Right renal cortex interstitium (tissue), 3 donors: ENCODE measurements around the gene ACLY. TPM values are rescaled to one million over a fixed set of nuclear protein-coding genes. Genes with fewer than 3 reads are reported as not detected.
A peak's percentile ranks its signal among the peaks of the same experiment; 100 is the strongest.

Experiments used
- DNase-seq, 3 donors: peaks; one replicate each; pipeline ENCODE4 v3.0.0-alpha.2; 2013; ENCODE audit warnings: low read depth in 3 of 3, low spot score in 2 of 3
- polyA plus RNA-seq, 3 donors: library from polyadenylated mRNA; unstranded; fragments of 120-200 nt; gene quantifications; one replicate each; pipeline ENCODE4 v1.2.1, GENCODE V29; 2013; ENCODE audit not compliant: insufficient read length in 3 of 3

The ACLY gene
- 10 to 100 TPM; 80.8 to 94.8 (median 86.0) TPM for polyA plus RNA-seq

GRCh38 chr17:41918314-41919164 lies at the start of gene ACLY:
Gene ACLY, minus strand, starts transcription at chr17:41918951. Its CDS starts 5,078 bp downstream, at chr17:41913873.
- peak; percentile 87 to 96 (median 89) for DNase-seq

GRCh38 chr17:41967921-41968578 lies 49.3 kb upstream of the ACLY start:
- DNase-seq = no peak

GRCh38 chr17:41967141-41967920 lies 48.6 kb upstream of the ACLY start:
- no peak for DNase-seq

GRCh38 chr17:41966463-41967140 lies 47.9 kb upstream of the ACLY start, which contains the start of gene CNP:
Gene CNP, plus strand, starts transcription at chr17:41966795. Its CDS starts 90 bp downstream, at chr17:41966885.
- peak; percentile 60 to 78 (median 74) for DNase-seq

- DNase-seq = no peak
Measured at GRCh38 chr17:41965694-41966462, 47.1 kb upstream of the ACLY start.

GRCh38 chr17:41962768-41963434 lies 44.1 kb upstream of the ACLY start:
- peak in 1 of 3 donors; percentile 41 for DNase-seq

GRCh38 chr17:41962111-41962510 lies 43.4 kb upstream of the ACLY start:
- DNase-seq = no peak

- no peak for DNase-seq
Measured at GRCh38 chr17:41959336-41960095, 40.8 kb upstream of the ACLY start.

GRCh38 chr17:41959030-41959335 lies 40.2 kb upstream of the ACLY start:
- no peak for DNase-seq

GRCh38 chr17:41957869-41958439 lies 39.2 kb upstream of the ACLY start:
- no peak for DNase-seq

- DNase-seq = no peak
Measured at GRCh38 chr17:41957031-41957868, 38.5 kb upstream of the ACLY start.

- DNase-seq = no peak
Measured at GRCh38 chr17:41956522-41956921, 37.8 kb upstream of the ACLY start.

- DNase-seq = no peak
Measured at GRCh38 chr17:41948762-41949460, 30.2 kb upstream of the ACLY start.

- DNase-seq = no peak
Measured at GRCh38 chr17:41944943-41945342, 26.2 kb upstream of the ACLY start.

GRCh38 chr17:41943492-41943891 lies 24.7 kb upstream of the ACLY start:
- no peak for DNase-seq

GRCh38 chr17:41942626-41943373 lies 24.0 kb upstream of the ACLY start:
- no peak for DNase-seq
